ENCODE data around the gene GTPBP4.
A peak's percentile ranks its signal among the peaks of the same experiment; 100 is the strongest.

Gene GTPBP4

DNA sequence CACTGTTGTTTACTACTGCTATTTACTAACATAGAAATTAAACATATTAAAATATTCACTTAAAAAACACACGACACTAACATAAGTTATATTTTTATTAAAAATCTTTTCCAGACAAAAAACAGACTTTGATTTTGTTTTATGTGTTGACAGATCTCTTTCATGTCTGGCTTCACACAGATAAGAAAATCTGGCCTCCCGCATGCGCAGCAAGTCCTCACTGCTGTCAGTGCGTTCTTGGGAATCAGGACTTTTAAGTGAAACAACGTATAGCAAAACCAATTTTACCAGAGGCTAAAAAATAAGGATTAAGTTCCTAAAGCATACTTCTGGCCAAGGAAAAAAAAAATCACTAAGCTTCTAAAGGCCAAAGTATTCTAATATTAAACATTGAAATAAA, 61.9 kb downstream of the GTPBP4 start:
- peaks cover 21% of the 10 kb centered on the region for H4K20me1 ChIP-seq (ENCODE audit: insufficient read depth, low read length)
- TF ChIP-seq, protein P1, sequence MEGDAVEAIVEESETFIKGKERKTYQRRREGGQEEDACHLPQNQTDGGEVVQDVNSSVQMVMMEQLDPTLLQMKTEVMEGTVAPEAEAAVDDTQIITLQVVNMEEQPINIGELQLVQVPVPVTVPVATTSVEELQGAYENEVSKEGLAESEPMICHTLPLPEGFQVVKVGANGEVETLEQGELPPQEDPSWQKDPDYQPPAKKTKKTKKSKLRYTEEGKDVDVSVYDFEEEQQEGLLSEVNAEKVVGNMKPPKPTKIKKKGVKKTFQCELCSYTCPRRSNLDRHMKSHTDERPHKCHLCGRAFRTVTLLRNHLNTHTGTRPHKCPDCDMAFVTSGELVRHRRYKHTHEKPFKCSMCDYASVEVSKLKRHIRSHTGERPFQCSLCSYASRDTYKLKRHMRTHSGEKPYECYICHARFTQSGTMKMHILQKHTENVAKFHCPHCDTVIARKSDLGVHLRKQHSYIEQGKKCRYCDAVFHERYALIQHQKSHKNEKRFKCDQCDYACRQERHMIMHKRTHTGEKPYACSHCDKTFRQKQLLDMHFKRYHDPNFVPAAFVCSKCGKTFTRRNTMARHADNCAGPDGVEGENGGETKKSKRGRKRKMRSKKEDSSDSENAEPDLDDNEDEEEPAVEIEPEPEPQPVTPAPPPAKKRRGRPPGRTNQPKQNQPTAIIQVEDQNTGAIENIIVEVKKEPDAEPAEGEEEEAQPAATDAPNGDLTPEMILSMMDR (IDR thresholded peaks at IDR 0.05; ENCODE audit: low read depth, low read length) = no peak
- no peak for TF ChIP-seq EZH2phosphoT487 (IDR thresholded peaks at IDR 0.05; ENCODE audit: low read depth)
- no peaks in the 10 kb centered on the region for H3K9me3 ChIP-seq (ENCODE audit: insufficient read depth, low read length)
- H3K9ac ChIP-seq (ENCODE audit: low read length) = peak overlapping the region; percentile 71
- H3K36me3 ChIP-seq (replicated peaks; ENCODE audit: low read depth, low read length) = peaks cover 46% of the 10 kb centered on the region
- peak overlapping the region; percentile 94 for H3K27ac ChIP-seq (ENCODE audit: low read length)
- peaks cover 29% of the 10 kb centered on the region for H3K4me1 ChIP-seq (ENCODE audit: low read length)
- peaks cover 85% of the 10 kb centered on the region for H3K79me2 ChIP-seq (ENCODE audit: low read length)
- H3K4me2 ChIP-seq (ENCODE audit: low read length) = peak overlapping the region; percentile 63
- peak overlapping the region; percentile 99 for H3K4me3 ChIP-seq (ENCODE audit: low read length)
- H3K27me3 ChIP-seq (ENCODE audit: low read depth, low read length) = no peaks in the 10 kb centered on the region
- H2AFZ ChIP-seq (ENCODE audit: low read depth, low read length) = no peak overlapping the region

DNA sequence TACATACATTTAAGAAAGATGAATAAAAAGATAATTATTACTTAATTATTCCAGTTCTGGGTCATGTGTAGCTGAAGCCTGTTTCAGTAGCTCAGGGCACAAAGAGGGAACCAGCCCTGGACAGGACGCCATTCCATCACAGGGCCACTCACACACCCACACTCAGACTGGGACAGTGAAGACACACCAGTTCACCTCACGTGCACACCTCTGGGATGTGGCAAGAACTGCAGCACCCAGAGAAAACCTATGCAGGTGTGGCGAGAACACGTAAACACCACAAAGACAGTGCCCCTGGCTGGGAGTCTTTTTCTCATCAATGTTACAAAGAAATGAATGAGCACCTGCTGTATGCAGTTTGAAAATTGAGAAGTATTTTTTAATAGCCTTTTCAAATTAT, 62.3 kb downstream of the GTPBP4 start:
- Histone ChIP-seq H3K9ac (ENCODE audit: low read length) (peak overlapping the region; percentile 71; the same call in 1 of the 2 replicates), H3K9me3 (ENCODE audit: insufficient read depth, low read length) (no peaks in the 10 kb centered on the region), H2AFZ (ENCODE audit: low read depth, low read length) (no peak overlapping the region), H3K4me2 (ENCODE audit: low read length) (peak overlapping the region; percentile 63), H4K20me1 (ENCODE audit: insufficient read depth, low read length) (peaks cover 19% of the 10 kb centered on the region), H3K4me3 (ENCODE audit: low read length) (peak overlapping the region; percentile 99), H3K27ac (ENCODE audit: low read length) (peak overlapping the region; percentile 94), H3K4me1 (ENCODE audit: low read length) (peaks cover 29% of the 10 kb centered on the region), H3K79me2 (ENCODE audit: low read length) (peaks cover 85% of the 10 kb centered on the region), H3K36me3 (replicated peaks; ENCODE audit: low read depth, low read length) (peaks cover 45% of the 10 kb centered on the region), H3K27me3 (ENCODE audit: low read depth, low read length) (no peaks in the 10 kb centered on the region)
- TF ChIP-seq, protein P1 (IDR thresholded peaks at IDR 0.05; ENCODE audit: low read depth, low read length) = no peak
- TF ChIP-seq EZH2phosphoT487 (IDR thresholded peaks at IDR 0.05; ENCODE audit: low read depth) = no peak

DNA sequence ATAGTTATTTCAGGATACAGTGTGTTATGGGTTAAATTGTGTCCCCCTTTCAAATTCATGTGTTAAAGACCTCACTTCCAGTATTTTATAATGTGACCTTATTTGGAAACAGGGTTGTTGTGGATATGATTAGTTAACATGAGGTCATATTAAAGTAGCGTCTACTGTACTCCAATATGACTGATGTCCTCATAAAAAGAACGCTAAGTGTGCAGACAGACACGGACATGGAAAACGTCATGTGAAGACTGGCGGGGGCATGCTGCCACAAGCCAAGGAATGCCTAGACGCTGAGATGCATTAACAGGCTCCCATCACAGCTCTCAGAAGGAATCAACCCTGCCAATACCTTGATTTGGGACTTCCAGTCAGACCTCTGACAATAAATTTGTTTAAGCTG, 66.5 kb downstream of the GTPBP4 start:
- no peak overlapping the region for H3K9ac ChIP-seq (ENCODE audit: low read length)
- peaks cover 99% of the 10 kb centered on the region for H3K79me2 ChIP-seq (ENCODE audit: low read length)
- H2AFZ ChIP-seq (ENCODE audit: low read depth, low read length) = no peak overlapping the region
- peaks cover 27% of the 10 kb centered on the region for H3K4me1 ChIP-seq (ENCODE audit: low read length)
- H3K36me3 ChIP-seq (replicated peaks; ENCODE audit: low read depth, low read length) = peaks cover 33% of the 10 kb centered on the region
- no peak overlapping the region for H3K4me3 ChIP-seq (ENCODE audit: low read length)
- H3K27ac ChIP-seq (ENCODE audit: low read length) = no peak overlapping the region
- peaks cover 6% of the 10 kb centered on the region for H4K20me1 ChIP-seq (ENCODE audit: insufficient read depth, low read length)
- H3K9me3 ChIP-seq (ENCODE audit: insufficient read depth, low read length) = no peaks in the 10 kb centered on the region
- TF ChIP-seq EZH2phosphoT487 (IDR thresholded peaks at IDR 0.05; ENCODE audit: low read depth) = no peak
- TF ChIP-seq, protein P1 (IDR thresholded peaks at IDR 0.05; ENCODE audit: low read depth, low read length) = no peak
- peak overlapping the region; percentile 70 for H3K4me2 ChIP-seq (ENCODE audit: low read length)
- no peaks in the 10 kb centered on the region for H3K27me3 ChIP-seq (ENCODE audit: low read depth, low read length)

DNA sequence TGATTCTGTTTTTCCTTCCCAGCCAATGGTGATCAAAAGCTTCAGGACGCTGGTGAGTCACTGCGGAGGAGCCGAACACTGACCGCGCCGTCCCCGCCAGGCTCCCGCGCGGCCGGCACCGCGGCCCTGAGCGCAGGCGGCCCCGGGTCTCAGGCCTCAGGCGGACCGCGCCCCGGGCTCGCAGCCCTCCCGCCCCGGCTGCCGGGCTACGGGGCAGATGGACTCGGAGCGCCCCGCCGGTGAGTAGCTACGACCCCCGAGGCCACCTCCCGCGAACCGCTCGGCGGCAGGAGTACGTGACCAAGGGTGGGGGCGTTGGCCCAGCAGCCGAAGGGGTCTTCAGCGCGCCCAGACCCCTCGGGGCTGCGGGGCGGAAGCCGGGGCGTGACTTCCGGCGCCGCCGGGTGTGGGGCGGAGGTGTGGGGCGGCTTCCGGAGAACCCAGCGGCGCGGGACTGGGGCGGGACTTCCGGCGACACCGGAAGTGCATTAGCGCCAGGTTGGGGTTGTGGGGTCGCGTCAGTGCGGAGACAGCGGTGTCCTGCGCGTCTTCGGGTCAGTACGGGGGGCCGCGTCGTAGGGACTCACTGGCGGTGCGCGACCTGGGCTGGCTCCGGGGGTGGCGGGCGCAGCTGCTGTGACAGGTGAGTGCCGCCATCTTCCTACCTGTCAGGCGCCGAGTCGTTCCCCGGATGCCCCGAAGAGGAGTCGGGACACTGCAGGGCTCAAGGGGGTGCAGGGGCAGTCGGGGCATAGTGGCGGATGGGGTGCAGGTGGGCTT, 68.3 kb downstream of the GTPBP4 start, which contains the start of gene WDR37:
Gene WDR37, plus strand, starts transcription at position 60 of the 780 bp plus-strand sequence. CDS start 15,771 bp downstream, outside the sequence.
- Histone ChIP-seq H3K27ac (ENCODE audit: low read length) (peak within 1 kb of the TSS; percentile 64), H3K36me3 (replicated peaks; ENCODE audit: low read depth, low read length) (peaks cover 22% of the 10 kb centered on the region)

More for the DNA sequence above, 68.3 kb downstream of the GTPBP4 start, which contains the start of gene WDR37:
- peak within 1 kb of the TSS; percentile 96 for H3K4me3 ChIP-seq (ENCODE audit: low read length)
- H3K4me2 ChIP-seq (ENCODE audit: low read length) = peak within 1 kb of the TSS; percentile 88
- peaks cover 16% of the 10 kb centered on the region for H4K20me1 ChIP-seq (ENCODE audit: insufficient read depth, low read length)
- TF ChIP-seq, protein P1 (IDR thresholded peaks at IDR 0.05; ENCODE audit: low read depth, low read length) = no peak
- TF ChIP-seq EZH2phosphoT487 (IDR thresholded peaks at IDR 0.05; ENCODE audit: low read depth) = no peak
- H3K9me3 ChIP-seq (ENCODE audit: insufficient read depth, low read length) = no peaks in the 10 kb centered on the region
- H3K4me1 ChIP-seq (ENCODE audit: low read length) = peaks cover 26% of the 10 kb centered on the region
- peak within 1 kb of the TSS; percentile 79 for H3K9ac ChIP-seq (ENCODE audit: low read length)
- H3K79me2 ChIP-seq (ENCODE audit: low read length) = peaks cover 99% of the 10 kb centered on the region
- no peak within 1 kb of the TSS; the same call in 1 of the 2 replicates for H2AFZ ChIP-seq (ENCODE audit: low read depth, low read length)
- no peaks in the 10 kb centered on the region for H3K27me3 ChIP-seq (ENCODE audit: low read depth, low read length)

All from OCI-LY3 (cell line).